ENCODE data around the gene ST7.
A peak's percentile ranks its signal among the peaks of the same experiment; 100 is the strongest.

The ST7 gene

GRCh38 chr7:116979430-116979829 is 26.1 kb downstream of the ST7 start:
- no peak for DNase-seq

- DNase-seq, result no peak
Measured at GRCh38 chr7:116980354-116980753, 27.1 kb downstream of the ST7 start.

GRCh38 chr7:116981939-116982338 is 28.6 kb downstream of the ST7 start:
- DNase-seq, result no peak

- no peak for DNase-seq
Measured at GRCh38 chr7:116984511-116984910, 31.2 kb downstream of the ST7 start.

GRCh38 chr7:116984917-116985316 is 31.6 kb downstream of the ST7 start:
- DNase-seq, result no peak

- no peak for DNase-seq
Measured at GRCh38 chr7:116985575-116985974, 32.3 kb downstream of the ST7 start.

GRCh38 chr7:116986611-116987565 is 33.6 kb downstream of the ST7 start:
- DNase-seq, result peak; percentile 52

GRCh38 chr7:116988363-116988989 is 35.2 kb downstream of the ST7 start:
- DNase-seq, result no peak

GRCh38 chr7:116990056-116990455 is 36.8 kb downstream of the ST7 start:
- no peak for DNase-seq

- DNase-seq, result no peak
Measured at GRCh38 chr7:116991233-116991632, 37.9 kb downstream of the ST7 start.

GRCh38 chr7:116994611-116995010 is 41.3 kb downstream of the ST7 start:
- no peak for DNase-seq

GRCh38 chr7:116997972-116998371 is 44.7 kb downstream of the ST7 start:
- DNase-seq, result no peak

GRCh38 chr7:116998567-116999175 is 45.4 kb downstream of the ST7 start:
- peak; percentile 15 for DNase-seq

- DNase-seq, result peak; percentile 38
Measured at GRCh38 chr7:116999311-116999710, 46.0 kb downstream of the ST7 start.

GRCh38 chr7:117001283-117001682 is 48.0 kb downstream of the ST7 start:
- no peak for DNase-seq

GRCh38 chr7:117004899-117005298 is 51.6 kb downstream of the ST7 start:
- DNase-seq, result peak; percentile 62

GRCh38 chr7:117005449-117005848 is 52.1 kb downstream of the ST7 start:
- peak; percentile 70 for DNase-seq

- DNase-seq, result no peak
Measured at GRCh38 chr7:117006907-117007684, 53.8 kb downstream of the ST7 start.

GRCh38 chr7:117008118-117008885 is 55.0 kb downstream of the ST7 start:
- DNase-seq, result no peak

GRCh38 chr7:117008886-117009531 is 55.7 kb downstream of the ST7 start:
- DNase-seq, result peak; percentile 71

- DNase-seq, result no peak
Measured at GRCh38 chr7:117009705-117010361, 56.5 kb downstream of the ST7 start.

Data from fibroblast of skin of right biceps (primary cell).